CD4-positive, alpha-beta T cell treated with Interleukin-4 for 1 hour (primary cell): ENCODE measurements around the gene PRKRIP1.
A peak's percentile ranks its signal among the peaks of the same experiment; 100 is the strongest.
"Not testable (repeated sequence)": the region's sequence is repeated elsewhere in the genome, so short reads cannot be mapped to it uniquely, and the experiment has no call there.

ENCODE experiments used
- DNase-seq, 2 donors: peaks; one replicate each; pipeline ENCODE4 v3.0.0-alpha.2; 2020 to 2022

The PRKRIP1 gene

GRCh38 chr7:102404005-102404861 is 8.1 kb downstream of the PRKRIP1 start:
- peak; percentile 69 to 79 for DNase-seq

GRCh38 chr7:102404862-102405188 is 8.7 kb downstream of the PRKRIP1 start:
- not testable (repeated sequence) for DNase-seq

- no peak for DNase-seq
Measured at GRCh38 chr7:102407910-102408309, 11.7 kb downstream of the PRKRIP1 start.

GRCh38 chr7:102408530-102408929 is 12.4 kb downstream of the PRKRIP1 start:
- DNase-seq, result peak in 1 of 2 donors; percentile 38

GRCh38 chr7:102409340-102409739 is 13.2 kb downstream of the PRKRIP1 start:
- DNase-seq, result no peak

GRCh38 chr7:102410123-102410522 is 14.0 kb downstream of the PRKRIP1 start:
- DNase-seq, result no peak

- DNase-seq, result no peak
Measured at GRCh38 chr7:102410918-102411317, 14.8 kb downstream of the PRKRIP1 start.

- DNase-seq, result peak; percentile 58 to 62
Measured at GRCh38 chr7:102412548-102412947, 16.4 kb downstream of the PRKRIP1 start.

GRCh38 chr7:102413091-102413490 is 16.9 kb downstream of the PRKRIP1 start:
- DNase-seq, result no peak

GRCh38 chr7:102413611-102414010 is 17.4 kb downstream of the PRKRIP1 start:
- DNase-seq, result no peak

GRCh38 chr7:102415685-102416225 is 19.6 kb downstream of the PRKRIP1 start:
- DNase-seq, result peak; percentile 65 to 67

- no peak for DNase-seq
Measured at GRCh38 chr7:102416406-102416805, 20.2 kb downstream of the PRKRIP1 start.

GRCh38 chr7:102417105-102417504 is 20.9 kb downstream of the PRKRIP1 start:
- peak; percentile 29 to 36 for DNase-seq

GRCh38 chr7:102418592-102418991 is 22.4 kb downstream of the PRKRIP1 start:
- no peak for DNase-seq

- no peak for DNase-seq
Measured at GRCh38 chr7:102421706-102422240, 25.6 kb downstream of the PRKRIP1 start.

- DNase-seq, result no peak
Measured at GRCh38 chr7:102424129-102424551, 28.0 kb downstream of the PRKRIP1 start.

GRCh38 chr7:102424787-102425218 is 28.6 kb downstream of the PRKRIP1 start:
- DNase-seq, result no peak

GRCh38 chr7:102425639-102426267 is 29.6 kb downstream of the PRKRIP1 start:
- peak; percentile 90 to 93 for DNase-seq

GRCh38 chr7:102426268-102427018 is 30.3 kb downstream of the PRKRIP1 start:
- DNase-seq, result peak; percentile 81

GRCh38 chr7:102427019-102427405 is 30.8 kb downstream of the PRKRIP1 start:
- DNase-seq, result no peak

GRCh38 chr7:102429141-102429899 is 33.2 kb downstream of the PRKRIP1 start:
- DNase-seq, result no peak
